ENCODE results near the gene SLC39A6.

DNA sequence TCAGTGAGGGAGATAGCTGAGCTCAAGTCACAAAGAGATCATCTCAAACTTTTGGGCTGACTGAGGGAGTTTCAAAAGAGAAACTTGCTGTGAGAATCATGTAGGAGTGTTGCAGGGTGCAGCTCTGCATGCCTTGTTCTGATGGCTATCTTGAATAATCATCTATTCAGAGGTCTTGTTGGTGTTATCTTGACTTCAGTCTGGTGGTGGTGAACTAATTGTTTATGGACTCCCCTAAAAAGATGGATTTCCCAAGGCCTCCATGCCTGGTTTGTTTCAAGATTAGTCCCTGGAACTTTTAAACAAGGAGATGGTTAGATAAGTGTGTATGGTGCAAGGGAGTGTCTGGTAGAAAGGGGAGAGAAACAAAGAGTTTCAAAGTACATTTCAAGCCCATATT is 29.8 kb downstream of the SLC39A6 start:
- TF ChIP-seq, protein P1, sequence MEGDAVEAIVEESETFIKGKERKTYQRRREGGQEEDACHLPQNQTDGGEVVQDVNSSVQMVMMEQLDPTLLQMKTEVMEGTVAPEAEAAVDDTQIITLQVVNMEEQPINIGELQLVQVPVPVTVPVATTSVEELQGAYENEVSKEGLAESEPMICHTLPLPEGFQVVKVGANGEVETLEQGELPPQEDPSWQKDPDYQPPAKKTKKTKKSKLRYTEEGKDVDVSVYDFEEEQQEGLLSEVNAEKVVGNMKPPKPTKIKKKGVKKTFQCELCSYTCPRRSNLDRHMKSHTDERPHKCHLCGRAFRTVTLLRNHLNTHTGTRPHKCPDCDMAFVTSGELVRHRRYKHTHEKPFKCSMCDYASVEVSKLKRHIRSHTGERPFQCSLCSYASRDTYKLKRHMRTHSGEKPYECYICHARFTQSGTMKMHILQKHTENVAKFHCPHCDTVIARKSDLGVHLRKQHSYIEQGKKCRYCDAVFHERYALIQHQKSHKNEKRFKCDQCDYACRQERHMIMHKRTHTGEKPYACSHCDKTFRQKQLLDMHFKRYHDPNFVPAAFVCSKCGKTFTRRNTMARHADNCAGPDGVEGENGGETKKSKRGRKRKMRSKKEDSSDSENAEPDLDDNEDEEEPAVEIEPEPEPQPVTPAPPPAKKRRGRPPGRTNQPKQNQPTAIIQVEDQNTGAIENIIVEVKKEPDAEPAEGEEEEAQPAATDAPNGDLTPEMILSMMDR (IDR thresholded peaks at IDR 0.05; ENCODE audit: poor library complexity, severe bottlenecking): no peak
- TF ChIP-seq POLR2AphosphoS5 (IDR thresholded peaks at IDR 0.05): no peak
- TF ChIP-seq EP300 (conservative IDR thresholded peaks at IDR 0.05; ENCODE audit: poor library complexity, severe bottlenecking): no peak
- no peak for TF ChIP-seq MXI1 (conservative IDR thresholded peaks at IDR 0.05; ENCODE audit: poor library complexity, severe bottlenecking)
- TF ChIP-seq, protein P2, sequence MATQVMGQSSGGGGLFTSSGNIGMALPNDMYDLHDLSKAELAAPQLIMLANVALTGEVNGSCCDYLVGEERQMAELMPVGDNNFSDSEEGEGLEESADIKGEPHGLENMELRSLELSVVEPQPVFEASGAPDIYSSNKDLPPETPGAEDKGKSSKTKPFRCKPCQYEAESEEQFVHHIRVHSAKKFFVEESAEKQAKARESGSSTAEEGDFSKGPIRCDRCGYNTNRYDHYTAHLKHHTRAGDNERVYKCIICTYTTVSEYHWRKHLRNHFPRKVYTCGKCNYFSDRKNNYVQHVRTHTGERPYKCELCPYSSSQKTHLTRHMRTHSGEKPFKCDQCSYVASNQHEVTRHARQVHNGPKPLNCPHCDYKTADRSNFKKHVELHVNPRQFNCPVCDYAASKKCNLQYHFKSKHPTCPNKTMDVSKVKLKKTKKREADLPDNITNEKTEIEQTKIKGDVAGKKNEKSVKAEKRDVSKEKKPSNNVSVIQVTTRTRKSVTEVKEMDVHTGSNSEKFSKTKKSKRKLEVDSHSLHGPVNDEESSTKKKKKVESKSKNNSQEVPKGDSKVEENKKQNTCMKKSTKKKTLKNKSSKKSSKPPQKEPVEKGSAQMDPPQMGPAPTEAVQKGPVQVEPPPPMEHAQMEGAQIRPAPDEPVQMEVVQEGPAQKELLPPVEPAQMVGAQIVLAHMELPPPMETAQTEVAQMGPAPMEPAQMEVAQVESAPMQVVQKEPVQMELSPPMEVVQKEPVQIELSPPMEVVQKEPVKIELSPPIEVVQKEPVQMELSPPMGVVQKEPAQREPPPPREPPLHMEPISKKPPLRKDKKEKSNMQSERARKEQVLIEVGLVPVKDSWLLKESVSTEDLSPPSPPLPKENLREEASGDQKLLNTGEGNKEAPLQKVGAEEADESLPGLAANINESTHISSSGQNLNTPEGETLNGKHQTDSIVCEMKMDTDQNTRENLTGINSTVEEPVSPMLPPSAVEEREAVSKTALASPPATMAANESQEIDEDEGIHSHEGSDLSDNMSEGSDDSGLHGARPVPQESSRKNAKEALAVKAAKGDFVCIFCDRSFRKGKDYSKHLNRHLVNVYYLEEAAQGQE (IDR thresholded peaks at IDR 0.05; ENCODE audit: borderline replicate concordance): no peak
- no peak for TF ChIP-seq TAF1 (IDR thresholded peaks at IDR 0.05; ENCODE audit: low read depth)
- no peak for TF ChIP-seq EZH2 (IDR thresholded peaks at IDR 0.05; ENCODE audit: borderline replicate concordance, insufficient read depth, low read length, poor library complexity, severe bottlenecking)
- no peak for TF ChIP-seq RAD21 (conservative IDR thresholded peaks at IDR 0.05)
